ENCODE measurements around the gene FOXK2.

GRCh38 chr17:82596837-82597672 lies 77.5 kb downstream of the FOXK2 start:
- TF ChIP-seq POLR2A (IDR thresholded peaks at IDR 0.05) (no peak), CTCF (IDR thresholded peaks at IDR 0.05) (no peak)

All from uterus (tissue), 2 donors.